Esophagus squamous epithelium (tissue), 5 donors: ENCODE data around the gene NUDT8. TPM values are rescaled to one million over a fixed set of nuclear protein-coding genes. Genes with fewer than 3 reads are reported as not detected.

Source experiments
- DNase-seq: peaks from one replicate; lab custom pipeline; 2025; lab: John Stamatoyannopoulos, UW
- H3K27ac ChIP-seq, 4 donors: fragments of 200-600 bp; sonication (generic); one replicate each; pipeline ENCODE4 v1.5.1; 2016 to 2019; ENCODE audit warnings: mild to moderate bottlenecking in 1 of 4
- H3K27me3 ChIP-seq, 4 donors: fragments of 200-600 bp; sonication (generic); 1 replicate in 3 of 4; 2 replicates in 1 of 4; pipeline versions ENCODE4 v1.5.1 to v1.6.0; 2017 to 2021; ENCODE audit warnings: antibody characterized with exemption in 1 of 4
- H3K36me3 ChIP-seq, 3 donors: fragments of 200-600 bp; sonication (generic); one replicate each; pipeline ENCODE4 v1.5.1; 2016 to 2019
- H3K4me1 ChIP-seq, 3 donors: fragments of 200-600 bp; sonication (generic); one replicate each; pipeline ENCODE4 v1.5.1; 2017 to 2019
- H3K4me3 ChIP-seq, 4 donors: fragments of 200-600 bp; sonication (generic); 1 replicate in 3 of 4; 2 replicates in 1 of 4; pipeline ENCODE4 v1.5.1; 2016 to 2019; ENCODE audit warnings: mild to moderate bottlenecking in 2 of 4, moderate library complexity in 1 of 4
- H3K9me3 ChIP-seq, 3 donors: fragments of 200-600 bp; sonication (generic); one replicate each; pipeline ENCODE4 v1.5.1; 2016 to 2019
- CTCF ChIP-seq, 6 experiments: fragments of 450-650 bp in 4 of 6; fragments of 200-600 bp in 2 of 6; sonication (generic) in 2 of 6; IDR thresholded peaks; one replicate each; pipeline ENCODE4 v1.5.1; 2016 to 2019; ENCODE audit warnings: antibody characterized with exemption in 6 of 6, mild to moderate bottlenecking in 4 of 6, moderate library complexity in 4 of 6
- POLR2A ChIP-seq, 4 donors: fragments of 450-650 bp; IDR thresholded peaks; one replicate each; pipeline ENCODE4 v1.6.1; 2017; ENCODE audit warnings: antibody characterized with exemption in 4 of 4, mild to moderate bottlenecking in 4 of 4, moderate library complexity in 3 of 4
- WGBS, 2 donors: methylation state at CpG; one replicate each; pipeline ENCODE4 v1.1.5; 2018; 5-methylcytosine and 5-hydroxymethylcytosine counted together
- intact Hi-C: fragments of 100-400 bp; cut with DNase I; formaldehyde crosslinking; loops from one replicate; pipeline ENCODE4 v1.15.0; 2022
- total RNA-seq, 4 donors: library from RNA; depleted of rRNA; stranded (reverse); fragments of >200 nt; gene quantifications; one replicate each; pipeline ENCODE4 v1.1.0, GENCODE V29; 2016
- donor health status: DM: yes; HTN: yes; CAD: no.

The NUDT8 gene
- total RNA-seq, 4 donors from 2014 or later, result 37.5 to 68.0 (median 47.0) TPM

- Histone ChIP-seq H3K4me1 (peaks cover 0 to 10% (median 0%) of the 10 kb centered on the region in 3 donors), H3K36me3 (no peaks in the 10 kb centered on the region), H3K4me3 (no peak overlapping the region), H3K27ac (no peak overlapping the region), H3K27me3 (peaks cover 0 to 45% (median 0%) of the 10 kb centered on the region in 4 donors), H3K9me3 (no peaks in the 10 kb centered on the region)
- WGBS, 2 donors, result 41 to 54% methylated on average over 6 of the region's 6 CpGs
- TF ChIP-seq CTCF (IDR thresholded peaks at IDR 0.05) (no peak), POLR2A (IDR thresholded peaks at IDR 0.05) (no peak)
- no peak for DNase-seq
- intact Hi-C loops, result no loop called here
These were observed 7.2 kb upstream of the NUDT8 start for GRCh38 chr11:67636962-67637361.

- intact Hi-C loops, result no loop called here
- no peak overlapping the region for H3K27ac ChIP-seq
- peaks cover 6 to 21% (median 9%) of the 10 kb centered on the region in 3 donors for H3K4me1 ChIP-seq
- no peaks in the 10 kb centered on the region for H3K9me3 ChIP-seq
- 60 to 82% methylated on average over 3 to 4 of the region's 4 CpGs for WGBS, 2 donors
- no peak for DNase-seq
- TF ChIP-seq POLR2A (IDR thresholded peaks at IDR 0.05), result no peak
- no peak for TF ChIP-seq CTCF (IDR thresholded peaks at IDR 0.05)
- H3K36me3 ChIP-seq, result no peaks in the 10 kb centered on the region
- no peak overlapping the region for H3K4me3 ChIP-seq
- H3K27me3 ChIP-seq, result peaks cover 0 to 27% (median 0%) of the 10 kb centered on the region in 4 donors
These were observed 5.4 kb upstream of the NUDT8 start for GRCh38 chr11:67635231-67635521.

GRCh38 chr11:67634366-67635230 is 4.9 kb upstream of the NUDT8 start:
- DNase-seq, result no peak
- WGBS, 2 donors, result 79% methylated on average over 9 of the region's 20 CpGs; no CpG with 5 or more reads in 1 of the 2 donors
- peaks cover 6 to 17% (median 9%) of the 10 kb centered on the region in 3 donors for H3K4me1 ChIP-seq
- H3K36me3 ChIP-seq, result no peaks in the 10 kb centered on the region
- TF ChIP-seq POLR2A (IDR thresholded peaks at IDR 0.05), result no peak
- TF ChIP-seq CTCF (IDR thresholded peaks at IDR 0.05), result no peak
- H3K27me3 ChIP-seq, result peaks cover 0 to 21% (median 0%) of the 10 kb centered on the region in 4 donors
- H3K27ac ChIP-seq, result no peak overlapping the region
- intact Hi-C loops, result no loop called here
- no peak overlapping the region for H3K4me3 ChIP-seq
- H3K9me3 ChIP-seq, result no peaks in the 10 kb centered on the region

- no peaks in the 10 kb centered on the region for H3K9me3 ChIP-seq
- 83 to 93% methylated on average over 3 to 4 of the region's 22 CpGs for WGBS, 2 donors
- no peak for DNase-seq
- no peaks in the 10 kb centered on the region for H3K36me3 ChIP-seq
- H3K4me3 ChIP-seq, result no peak overlapping the region
- H3K27me3 ChIP-seq, result peaks cover 0 to 14% (median 0%) of the 10 kb centered on the region in 4 donors
- intact Hi-C loops, result no loop called here
- no peak for TF ChIP-seq CTCF (IDR thresholded peaks at IDR 0.05)
- TF ChIP-seq POLR2A (IDR thresholded peaks at IDR 0.05), result no peak
- H3K4me1 ChIP-seq, result peaks cover 9 to 25% (median 12%) of the 10 kb centered on the region in 3 donors
- no peak overlapping the region for H3K27ac ChIP-seq
These were observed 4.1 kb upstream of the NUDT8 start for GRCh38 chr11:67633758-67634365.
